Stimulated activated CD4-positive, alpha-beta T cell treated with anti-CD3 and anti-CD28 coated beads, Interleukin-1b, Interleukin-23, amount 100 ng/mL, for 1 hour (primary cell): ENCODE results near the gene USP35.

Source experiments
- DNase-seq, 2 donors: peaks; one replicate each; pipeline ENCODE4 v3.0.0-alpha.2; 2020; ENCODE audit warnings: low read depth in 2 of 2

USP35 gene

GRCh38 chr11:78199015-78199652 is 10.4 kb downstream of the USP35 start:
- no peak for DNase-seq

DNA sequence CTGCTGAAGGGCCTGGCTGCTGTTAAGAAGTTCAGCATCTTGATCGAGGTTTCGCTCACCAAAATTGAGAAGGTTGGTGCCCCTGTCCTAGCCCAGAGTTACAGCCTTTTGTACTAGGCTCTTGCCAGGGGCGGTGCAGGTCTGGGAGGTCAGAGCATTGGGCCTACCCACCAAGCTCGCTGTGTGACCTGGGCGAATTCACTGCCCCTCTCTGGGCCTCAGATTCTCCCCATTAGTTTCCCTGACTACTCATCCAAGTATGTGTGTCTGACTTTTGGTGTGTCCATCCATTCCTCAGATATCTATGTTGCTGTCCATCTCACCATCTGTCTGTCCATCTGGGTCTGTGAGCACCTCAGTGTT is 10.9 kb downstream of the USP35 start:
- DNase-seq: no peak

- no peak for DNase-seq
Observed at GRCh38 chr11:78200061-78200460, 11.3 kb downstream of the USP35 start.

DNA sequence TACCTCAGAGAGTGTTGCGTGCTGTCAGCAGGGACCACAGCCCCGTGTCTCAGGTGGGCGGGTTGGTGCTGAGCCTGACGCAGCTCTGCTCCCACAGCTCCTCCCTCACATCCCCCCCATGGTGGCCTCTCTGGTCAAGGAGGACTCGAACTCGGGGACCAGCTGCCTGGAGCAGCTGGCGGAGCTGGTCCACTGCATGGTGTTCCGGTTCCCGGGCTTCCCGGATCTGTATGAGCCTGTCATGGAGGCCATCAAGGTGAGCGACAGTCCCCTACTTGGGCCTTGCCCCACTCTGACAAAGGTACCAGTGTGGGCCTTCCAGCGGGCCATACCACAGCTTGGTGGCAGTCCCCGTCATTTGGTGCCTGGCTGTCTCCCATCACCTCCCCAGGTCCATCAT is 11.8 kb downstream of the USP35 start:
- no peak for DNase-seq

DNA sequence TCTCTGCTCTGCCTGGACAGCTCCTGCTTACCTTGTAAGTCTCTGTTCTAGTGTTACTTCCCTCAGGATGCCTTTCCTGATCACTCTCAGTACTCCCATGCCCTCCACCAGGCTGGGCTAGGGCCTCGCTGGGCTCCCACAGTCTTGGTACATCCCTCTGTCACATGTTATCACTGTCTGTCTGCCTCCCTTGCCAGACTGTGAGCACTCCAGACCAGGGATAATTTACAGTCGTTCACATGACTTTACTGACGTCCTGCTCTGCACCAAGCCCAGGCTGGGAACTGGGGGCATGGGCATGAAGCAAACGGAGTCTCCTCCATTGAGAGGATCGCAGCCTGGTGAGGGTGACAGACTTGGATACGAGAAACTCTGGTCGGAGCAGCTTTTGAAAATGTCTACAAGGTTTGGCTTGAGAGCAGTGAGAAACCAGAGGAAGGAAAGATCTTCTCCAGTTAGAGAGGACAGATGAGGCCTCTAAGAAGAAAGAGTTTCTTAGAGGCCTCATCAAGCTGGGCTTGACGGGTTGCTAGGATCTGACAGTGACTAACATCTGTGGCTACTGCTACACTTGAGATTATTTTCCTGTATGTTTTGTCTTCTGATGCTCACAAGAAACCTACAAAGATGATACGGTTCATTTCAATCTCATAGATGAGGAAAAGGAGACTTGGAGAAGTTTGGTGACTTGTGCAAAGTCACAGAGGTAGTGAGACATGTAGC is 12.5 kb downstream of the USP35 start:
- DNase-seq: no peak

GRCh38 chr11:78202733-78203167 is 14.0 kb downstream of the USP35 start:
- peak in 1 of 2 donors; percentile 43 for DNase-seq

GRCh38 chr11:78203184-78203583 is 14.5 kb downstream of the USP35 start:
- DNase-seq: peak in 1 of 2 donors; percentile 31

GRCh38 chr11:78205256-78205655 is 16.5 kb downstream of the USP35 start:
- DNase-seq: no peak

DNA sequence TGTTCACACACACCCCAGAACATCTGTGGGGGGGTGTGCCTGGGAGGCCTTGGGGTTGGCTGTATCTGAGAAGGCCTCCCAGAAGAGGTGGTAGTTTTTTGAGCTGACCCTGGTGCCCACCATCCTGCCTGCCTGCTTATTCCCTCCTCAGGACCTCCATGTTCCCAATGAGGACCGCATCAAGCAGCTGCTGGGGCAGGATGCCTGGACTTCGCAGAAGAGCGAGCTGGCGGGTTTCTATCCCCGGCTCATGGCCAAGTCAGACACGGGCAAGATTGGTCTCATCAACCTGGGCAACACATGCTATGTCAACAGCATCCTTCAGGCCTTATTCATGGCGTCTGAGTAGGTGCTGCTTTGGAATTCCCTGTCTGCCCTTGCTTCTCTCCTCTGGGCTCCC is 17.0 kb downstream of the USP35 start:
- DNase-seq: no peak

DNA sequence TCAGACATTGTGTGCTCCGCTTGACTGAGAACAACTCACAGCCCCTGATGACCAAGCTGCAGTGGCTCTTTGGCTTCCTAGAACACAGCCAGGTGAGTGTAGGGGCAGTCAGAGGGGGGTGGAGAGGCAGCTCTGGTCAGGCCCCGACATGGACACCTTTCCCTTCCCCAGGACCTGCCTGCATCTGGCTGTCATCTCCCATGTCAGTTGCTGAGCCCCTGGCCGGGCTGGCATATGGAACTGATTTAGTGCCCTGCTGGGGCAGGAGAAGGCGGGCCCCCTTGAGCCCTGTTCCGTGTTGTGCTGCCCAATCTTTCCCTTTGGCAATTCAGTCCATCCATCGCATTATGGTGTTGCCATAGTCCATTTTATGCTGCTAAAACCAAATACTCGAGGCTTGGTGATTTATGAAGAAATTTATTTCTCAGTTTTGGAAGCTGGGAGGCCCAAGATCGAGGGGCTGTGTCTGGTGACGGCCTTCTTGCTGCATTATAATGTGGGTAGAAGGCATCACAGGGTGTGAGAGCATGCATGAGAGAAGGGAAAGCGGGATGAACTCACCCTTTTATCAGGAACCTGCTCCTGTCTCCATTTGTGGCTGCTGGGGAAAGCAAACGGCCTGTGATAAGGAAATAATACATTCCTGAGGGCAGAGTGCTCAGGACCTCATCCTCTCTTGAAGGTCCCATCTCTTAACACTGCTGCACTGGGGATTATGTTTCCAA is 19.0 kb downstream of the USP35 start:
- DNase-seq: no peak

DNA sequence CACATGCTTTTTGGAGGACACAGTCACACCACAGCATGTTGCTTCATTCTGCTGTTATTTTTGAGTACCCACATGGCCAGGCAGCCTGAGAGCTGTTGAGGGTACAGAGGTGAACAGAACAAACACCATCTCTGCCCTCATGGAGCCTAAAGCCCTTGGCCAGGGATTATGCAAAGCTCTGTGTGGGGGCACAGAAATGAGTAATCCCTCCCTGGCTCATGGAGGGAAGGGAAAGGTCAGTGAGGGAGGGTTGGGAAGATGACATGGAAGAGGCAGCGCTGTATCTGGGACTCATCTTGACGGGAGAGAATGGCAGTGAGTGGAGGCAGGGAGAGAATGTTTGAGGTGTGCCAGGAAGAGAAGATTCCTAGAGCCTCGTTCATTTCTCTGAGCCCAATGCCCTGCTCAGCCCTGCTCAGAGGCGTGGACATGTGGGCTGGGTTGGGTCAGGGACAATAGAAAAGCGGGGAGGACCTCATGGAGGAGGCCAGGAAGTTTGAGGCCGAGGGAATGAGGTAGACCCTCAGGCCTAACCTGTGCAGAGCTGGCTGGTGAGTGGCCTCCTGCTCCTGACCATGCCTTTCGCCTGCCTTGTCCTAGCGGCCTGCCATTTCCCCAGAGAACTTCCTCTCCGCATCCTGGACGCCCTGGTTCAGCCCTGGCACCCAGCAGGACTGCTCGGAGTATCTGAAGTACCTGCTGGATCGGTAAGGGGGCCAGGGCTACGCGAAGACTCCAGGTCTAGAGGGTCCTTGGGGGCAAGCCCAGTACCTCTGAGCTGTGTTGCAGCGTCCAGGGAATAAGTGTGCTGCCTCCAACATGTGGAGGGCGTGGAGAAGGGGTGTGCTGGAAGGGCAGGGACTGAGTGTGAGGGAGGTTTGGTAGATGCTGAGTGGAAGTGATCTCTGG is 19.8 kb downstream of the USP35 start:
- DNase-seq: no peak

- DNase-seq: no peak
Observed at GRCh38 chr11:78209478-78209877, 20.8 kb downstream of the USP35 start.

GRCh38 chr11:78210000-78210608 is 21.4 kb downstream of the USP35 start:
- DNase-seq: no peak

- no peak for DNase-seq
Observed at GRCh38 chr11:78211565-78211964, 22.8 kb downstream of the USP35 start.

- DNase-seq: no peak
Observed at GRCh38 chr11:78212586-78213371, 24.1 kb downstream of the USP35 start.

- no peak for DNase-seq
Observed at GRCh38 chr11:78213526-78214330, 25.0 kb downstream of the USP35 start.

GRCh38 chr11:78214331-78215194 is 25.8 kb downstream of the USP35 start:
- no peak for DNase-seq

- DNase-seq: no peak
Observed at GRCh38 chr11:78216021-78216420, 27.3 kb downstream of the USP35 start.
